ENCODE measurements around the gene AVPR2. TPM values are rescaled to one million over a fixed set of nuclear protein-coding genes. Genes with fewer than 3 reads are reported as not detected.

Gene AVPR2
- total and polyA plus RNA-seq, 2 donors (not counting 1 experiment from before 2014, with no cell fraction given) = not detected

- H3K27ac ChIP-seq (ENCODE audit: insufficient read depth, low read length) = no peak overlapping the region
- H3K4me1 ChIP-seq (ENCODE audit: control insufficient read depth, extremely low read depth, insufficient read depth, low read length) = no peaks in the 10 kb centered on the region
- no peak overlapping the region for H3K4me3 ChIP-seq (replicated peaks in 1 of 4; ENCODE audit: control extremely low read depth in 1 of 4, insufficient read depth in 1 of 4, low read depth in 3 of 4, low read length in 4 of 4)
- H4K20me1 ChIP-seq (ENCODE audit: control insufficient read depth, extremely low read depth, insufficient read depth, low read length) = no peaks in the 10 kb centered on the region
- no peak for DNase-seq (ENCODE audit: low read depth in 2 of 2)
- TF ChIP-seq CTCF (conservative IDR thresholded peaks at IDR 0.05 in 1 of 2, IDR thresholded peaks at IDR 0.05 in 1 of 2; ENCODE audit: low read depth in 1 of 2, low read length in 2 of 2) (no peak), EZH2 (IDR thresholded peaks at IDR 0.05; ENCODE audit: low read length, missing control alignments) (no peak)
- H3K9me3 ChIP-seq (ENCODE audit: control insufficient read depth, insufficient read depth, low read depth, low read length) = no peaks in the 10 kb centered on the region
- no peaks in the 10 kb centered on the region for H3K36me3 ChIP-seq (ENCODE audit: control insufficient read depth, insufficient read depth, low read length)
- no peak overlapping the region for H3K4me2 ChIP-seq (ENCODE audit: extremely low read depth, insufficient read depth, low read length)
- H2AFZ ChIP-seq (ENCODE audit: low read length) = no peak overlapping the region
- no peak overlapping the region for H3K9ac ChIP-seq (ENCODE audit: insufficient read depth, low read length)
- no peaks in the 10 kb centered on the region for H3K79me2 ChIP-seq (ENCODE audit: control insufficient read depth, insufficient read depth, low read length)
- H3K27me3 ChIP-seq (ENCODE audit: control insufficient read depth, insufficient read depth, low read length) = no peaks in the 10 kb centered on the region
Observed at GRCh38 chrX:153869473-153870287, 34.8 kb upstream of the AVPR2 start.

GRCh38 chrX:153870288-153870690 is 34.2 kb upstream of the AVPR2 start:
- Histone ChIP-seq H3K27ac (ENCODE audit: insufficient read depth, low read length) (no peak overlapping the region), H4K20me1 (ENCODE audit: control insufficient read depth, extremely low read depth, insufficient read depth, low read length) (no peaks in the 10 kb centered on the region), H3K9ac (ENCODE audit: insufficient read depth, low read length) (no peak overlapping the region), H3K27me3 (ENCODE audit: control insufficient read depth, insufficient read depth, low read length) (no peaks in the 10 kb centered on the region), H2AFZ (ENCODE audit: low read length) (no peak overlapping the region), H3K36me3 (ENCODE audit: control insufficient read depth, insufficient read depth, low read length) (no peaks in the 10 kb centered on the region), H3K9me3 (ENCODE audit: control insufficient read depth, insufficient read depth, low read depth, low read length) (no peaks in the 10 kb centered on the region), H3K4me3 (replicated peaks in 1 of 4; ENCODE audit: control extremely low read depth in 1 of 4, insufficient read depth in 1 of 4, low read depth in 3 of 4, low read length in 4 of 4) (no peak overlapping the region), H3K4me1 (ENCODE audit: control insufficient read depth, extremely low read depth, insufficient read depth, low read length) (no peaks in the 10 kb centered on the region), H3K79me2 (ENCODE audit: control insufficient read depth, insufficient read depth, low read length) (no peaks in the 10 kb centered on the region), H3K4me2 (ENCODE audit: extremely low read depth, insufficient read depth, low read length) (no peak overlapping the region)
- no peak for DNase-seq (ENCODE audit: low read depth in 2 of 2)
- no peak for TF ChIP-seq CTCF (conservative IDR thresholded peaks at IDR 0.05 in 1 of 2, IDR thresholded peaks at IDR 0.05 in 1 of 2; ENCODE audit: low read depth in 1 of 2, low read length in 2 of 2)

GRCh38 chrX:153870791-153871360 is 33.6 kb upstream of the AVPR2 start:
- no peak overlapping the region for H3K4me2 ChIP-seq (ENCODE audit: extremely low read depth, insufficient read depth, low read length)
- no peak for DNase-seq (ENCODE audit: low read depth in 2 of 2)
- no peaks in the 10 kb centered on the region for H4K20me1 ChIP-seq (ENCODE audit: control insufficient read depth, extremely low read depth, insufficient read depth, low read length)
- no peak overlapping the region for H3K4me3 ChIP-seq (replicated peaks in 1 of 4; ENCODE audit: control extremely low read depth in 1 of 4, insufficient read depth in 1 of 4, low read depth in 3 of 4, low read length in 4 of 4)
- no peaks in the 10 kb centered on the region for H3K79me2 ChIP-seq (ENCODE audit: control insufficient read depth, insufficient read depth, low read length)
- H3K4me1 ChIP-seq (ENCODE audit: control insufficient read depth, extremely low read depth, insufficient read depth, low read length) = no peaks in the 10 kb centered on the region
- H3K36me3 ChIP-seq (ENCODE audit: control insufficient read depth, insufficient read depth, low read length) = no peaks in the 10 kb centered on the region
- H3K9me3 ChIP-seq (ENCODE audit: control insufficient read depth, insufficient read depth, low read depth, low read length) = no peaks in the 10 kb centered on the region
- no peaks in the 10 kb centered on the region for H3K27me3 ChIP-seq (ENCODE audit: control insufficient read depth, insufficient read depth, low read length)
- H2AFZ ChIP-seq (ENCODE audit: low read length) = no peak overlapping the region
- no peak overlapping the region for H3K27ac ChIP-seq (ENCODE audit: insufficient read depth, low read length)
- H3K9ac ChIP-seq (ENCODE audit: insufficient read depth, low read length) = no peak overlapping the region
- TF ChIP-seq CTCF (conservative IDR thresholded peaks at IDR 0.05 in 1 of 2, IDR thresholded peaks at IDR 0.05 in 1 of 2; ENCODE audit: low read depth in 1 of 2, low read length in 2 of 2) (no peak), EZH2 (IDR thresholded peaks at IDR 0.05; ENCODE audit: low read length, missing control alignments) (no peak)

Data from fibroblast of lung (primary cell).